Medulla oblongata (tissue), 1 donor: ENCODE data around the gene RPS6KA1.
A peak's percentile ranks its signal among the peaks of the same experiment; 100 is the strongest.
"Not testable (repeated sequence)": the region's sequence is repeated elsewhere in the genome, so short reads cannot be mapped to it uniquely, and the experiment has no call there.

Experiments
- DNase-seq: peaks from one replicate; pipeline ENCODE4 v3.0.0-alpha.2; 2015; ENCODE audit errors: extremely low spot score

The RPS6KA1 gene

GRCh38 chr1:26529655-26530409, at the start of gene RPS6KA1:
Gene RPS6KA1 (plus strand): TSS chr1:26529761. CDS start chr1:26529921, 160 bp downstream.
- peak; percentile 63 for DNase-seq

- DNase-seq: no peak
Measured at GRCh38 chr1:26482921-26483320, 46.6 kb upstream of the RPS6KA1 start.

DNA sequence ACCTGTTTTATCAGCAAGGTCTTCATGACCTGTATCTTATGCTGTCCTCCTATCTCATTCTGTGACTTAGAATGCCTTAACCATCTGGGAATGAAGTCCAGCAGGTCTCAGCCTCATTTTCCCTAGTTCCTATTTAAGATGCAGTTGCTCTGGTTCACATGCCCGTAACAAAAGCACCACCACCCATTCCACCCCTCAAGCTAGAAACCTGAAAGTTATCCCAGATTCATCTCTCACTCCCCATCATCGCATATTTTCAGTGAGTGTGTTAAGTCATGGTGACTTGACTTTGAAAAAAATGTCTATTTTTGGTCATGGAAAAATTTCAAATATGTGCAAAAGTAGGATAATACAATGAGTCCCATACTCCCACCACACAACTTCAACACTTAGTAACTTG, 45.6 kb upstream of the RPS6KA1 start:
- DNase-seq: no peak

GRCh38 chr1:26490155-26490554, 39.4 kb upstream of the RPS6KA1 start:
- no peak for DNase-seq

DNA sequence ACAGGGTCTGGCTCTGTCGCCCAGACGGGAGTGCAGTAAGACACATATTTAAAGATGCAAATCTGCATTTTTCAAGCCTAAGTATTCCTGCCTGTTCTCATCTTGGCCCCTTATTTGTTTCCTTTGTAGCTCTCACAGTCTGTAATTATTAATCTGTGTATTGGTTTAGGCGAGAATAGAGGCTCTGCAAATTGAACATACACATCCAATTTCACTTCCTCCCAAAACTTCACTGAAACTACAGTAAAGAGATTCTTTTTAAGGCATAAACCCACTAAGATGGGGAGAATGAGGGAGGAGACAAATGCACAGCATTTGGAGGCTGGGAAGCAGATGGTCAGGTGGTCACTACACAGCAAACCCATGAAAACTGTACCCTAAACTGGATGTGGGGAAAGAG, 36.3 kb upstream of the RPS6KA1 start:
- no peak for DNase-seq

GRCh38 chr1:26493938-26494337, 35.6 kb upstream of the RPS6KA1 start:
- no peak for DNase-seq

DNA sequence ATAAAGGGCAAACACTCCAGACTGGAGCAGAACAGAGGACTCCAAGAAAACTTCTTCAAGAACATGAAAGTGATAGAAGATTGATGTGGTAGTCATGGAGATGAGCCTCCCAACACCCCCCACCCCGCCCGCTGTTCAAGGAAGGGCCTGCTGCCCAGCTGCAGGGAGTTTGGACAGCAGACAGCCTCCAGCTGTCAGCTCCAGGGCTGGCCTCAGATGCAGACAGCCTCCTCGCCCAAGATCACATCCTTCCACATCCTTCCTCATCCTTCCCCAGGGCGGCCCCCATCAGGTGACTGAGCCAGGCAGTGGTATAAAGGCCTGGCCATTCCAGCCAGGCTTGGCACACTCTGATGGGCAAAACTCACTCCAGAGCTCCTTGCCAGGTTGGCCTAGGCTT, 32.7 kb upstream of the RPS6KA1 start:
- DNase-seq: peak; percentile 35

DNA sequence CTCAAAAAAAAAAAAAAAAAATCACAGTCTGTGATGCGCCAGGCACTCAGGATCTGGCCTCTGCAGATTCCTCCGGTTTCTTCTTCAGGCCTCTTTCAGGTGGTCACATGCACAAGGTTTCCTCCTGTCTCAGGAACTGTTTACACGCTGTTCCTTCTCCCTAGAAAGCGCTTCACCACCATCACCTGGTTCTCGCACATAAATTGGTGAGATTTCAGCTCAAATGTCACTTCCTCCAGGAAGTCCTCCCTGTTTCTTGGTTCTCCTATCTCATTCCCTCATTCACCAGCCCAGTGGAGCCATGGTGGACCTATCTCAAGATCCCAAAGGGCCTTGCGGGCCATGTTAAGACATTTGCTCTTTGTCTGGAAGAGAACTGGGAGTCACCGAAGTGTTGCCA, 30.7 kb upstream of the RPS6KA1 start:
- no peak for DNase-seq

DNA sequence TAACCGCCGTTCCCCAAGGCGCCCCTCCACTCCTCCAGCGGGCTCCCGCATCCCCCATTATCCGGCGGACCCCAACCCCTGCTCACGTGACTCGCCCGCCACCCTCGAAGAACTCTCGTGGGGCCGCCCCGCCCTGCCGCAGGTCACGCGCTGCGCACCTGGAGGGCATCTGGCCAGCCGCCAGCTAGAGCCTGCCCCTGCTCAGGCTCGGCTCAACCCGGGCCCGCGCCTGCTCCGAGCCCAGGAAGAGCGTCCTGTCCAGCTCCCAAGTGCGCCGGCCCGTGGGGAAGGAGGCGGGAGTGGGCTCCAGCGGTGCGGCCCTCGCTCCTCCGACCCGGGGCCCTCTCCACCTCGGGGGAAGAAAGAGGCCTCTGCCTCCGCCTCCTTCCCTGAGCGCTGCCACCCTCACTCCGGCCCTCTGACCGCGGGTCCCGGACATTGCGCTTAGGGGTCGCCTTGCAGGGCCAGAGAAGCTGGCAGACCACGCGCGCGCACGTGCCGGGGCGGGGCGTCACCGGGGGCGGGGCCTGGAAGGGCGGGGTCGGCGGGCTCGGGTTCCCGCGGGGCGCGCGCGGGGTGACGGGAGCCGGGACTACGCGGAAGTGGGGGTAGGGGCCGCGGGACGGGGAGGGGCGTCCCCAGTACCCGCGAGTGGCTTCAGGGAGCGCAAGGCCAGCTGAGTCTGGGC, 28.9 kb upstream of the RPS6KA1 start:
- DNase-seq: peak; percentile 80

DNA sequence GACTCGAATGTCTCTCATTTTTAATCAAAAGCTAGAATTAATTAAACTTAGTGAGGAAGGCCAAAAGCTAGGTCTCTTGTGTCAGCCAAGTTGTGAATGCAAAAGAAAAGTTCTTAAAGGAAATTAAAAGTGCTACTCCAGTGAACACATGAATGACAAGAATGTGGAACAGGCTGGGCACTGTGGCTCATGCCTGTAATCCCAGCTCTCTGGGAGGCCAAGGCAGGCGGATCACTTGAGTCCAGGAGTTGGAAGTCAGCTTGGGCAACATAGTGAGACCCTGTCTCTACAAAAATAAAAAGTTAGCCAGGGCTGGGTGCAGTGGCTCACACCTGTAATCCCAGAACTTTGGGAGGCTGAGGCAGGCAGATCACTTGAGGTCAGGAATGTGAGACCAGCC, 18.9 kb upstream of the RPS6KA1 start:
- not testable (repeated sequence) for DNase-seq

GRCh38 chr1:26515836-26516235, 13.7 kb upstream of the RPS6KA1 start:
- not testable (repeated sequence) for DNase-seq

- no peak for DNase-seq
Measured at GRCh38 chr1:26516987-26517765, 12.4 kb upstream of the RPS6KA1 start.

DNA sequence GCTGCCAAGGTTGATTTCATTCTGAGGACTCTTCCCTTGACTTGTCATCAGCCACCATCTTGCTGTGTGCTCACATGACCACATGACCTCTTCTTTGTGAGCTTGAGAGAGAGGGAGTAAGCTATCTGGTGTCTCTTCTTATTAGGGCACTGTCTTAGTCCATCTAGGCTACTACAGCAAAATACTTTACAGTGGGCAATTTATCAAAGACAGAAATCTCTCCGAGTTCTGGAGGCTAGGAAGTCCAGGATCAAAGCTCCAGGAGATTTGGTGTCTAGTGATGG, 11.9 kb upstream of the RPS6KA1 start:
- no peak for DNase-seq

- DNase-seq: no peak
Measured at GRCh38 chr1:26518355-26518754, 11.2 kb upstream of the RPS6KA1 start.

GRCh38 chr1:26520339-26520738, 9.2 kb upstream of the RPS6KA1 start:
- no peak for DNase-seq

GRCh38 chr1:26521669-26522030, 7.9 kb upstream of the RPS6KA1 start:
- no peak for DNase-seq

GRCh38 chr1:26522073-26522472, 7.5 kb upstream of the RPS6KA1 start:
- no peak for DNase-seq

GRCh38 chr1:26524181-26524580, 5.4 kb upstream of the RPS6KA1 start:
- no peak for DNase-seq

GRCh38 chr1:26526287-26526686, 3.3 kb upstream of the RPS6KA1 start:
- DNase-seq: no peak

DNA sequence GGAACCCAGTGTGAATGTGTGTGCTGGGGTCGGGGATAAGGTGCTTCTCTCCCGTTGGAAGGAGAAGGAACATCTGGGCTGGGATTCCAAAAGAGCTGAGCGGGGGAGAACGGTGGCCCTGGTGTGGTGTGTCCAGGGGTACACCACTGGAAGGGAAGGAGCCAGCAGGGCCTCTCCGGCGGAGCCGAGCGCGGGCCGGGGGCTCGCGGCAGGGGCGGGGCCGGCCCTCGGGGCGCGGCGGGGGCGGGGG, 231 bp upstream of the RPS6KA1 start:
- DNase-seq: no peak

- DNase-seq: no peak
Measured at GRCh38 chr1:26530410-26530894, 891 bp downstream of the RPS6KA1 start.

GRCh38 chr1:26530895-26531598, 1.5 kb downstream of the RPS6KA1 start:
- DNase-seq: no peak
